Activated CD4-positive, alpha-beta T cell treated with anti-CD3 and anti-CD28 coated beads, Interleukin-2, amount 50 U/mL, for 1 hour (primary cell): ENCODE data around the gene HDAC8.
"Not testable (repeated sequence)": the region's sequence is repeated elsewhere in the genome, so short reads cannot be mapped to it uniquely, and the experiment has no call there.

Experiments used
- DNase-seq: peaks from one replicate; pipeline ENCODE4 v3.0.0-alpha.2; 2020

HDAC8 gene

GRCh38 chrX:72572248-72573157 lies at the start of gene HDAC8:
Gene HDAC8 (minus strand): TSS chrX:72572843. CDS start chrX:72572761, 82 bp downstream.
- peak; percentile 24 for DNase-seq

GRCh38 chrX:72621625-72622485 lies 49.2 kb upstream of the HDAC8 start:
- DNase-seq: no peak

GRCh38 chrX:72621163-72621562 lies 48.5 kb upstream of the HDAC8 start:
- DNase-seq: no peak

- DNase-seq: no peak
Observed at GRCh38 chrX:72620550-72621145, 48.0 kb upstream of the HDAC8 start.

- DNase-seq: no peak
Observed at GRCh38 chrX:72609313-72609712, 36.7 kb upstream of the HDAC8 start.

GRCh38 chrX:72604705-72605104 lies 32.1 kb upstream of the HDAC8 start:
- no peak for DNase-seq

GRCh38 chrX:72604112-72604511 lies 31.5 kb upstream of the HDAC8 start:
- DNase-seq: no peak

GRCh38 chrX:72591038-72591437 lies 18.4 kb upstream of the HDAC8 start:
- DNase-seq: not testable (repeated sequence)

GRCh38 chrX:72584163-72584562 lies 11.5 kb upstream of the HDAC8 start:
- no peak for DNase-seq

- DNase-seq: no peak
Observed at GRCh38 chrX:72576141-72576894, 3.7 kb upstream of the HDAC8 start.

- DNase-seq: no peak
Observed at GRCh38 chrX:72573158-72573511, 492 bp upstream of the HDAC8 start.

GRCh38 chrX:72569786-72570185 lies 2.9 kb downstream of the HDAC8 start:
- no peak for DNase-seq

GRCh38 chrX:72568406-72569092 lies 4.1 kb downstream of the HDAC8 start:
- DNase-seq: no peak

GRCh38 chrX:72566448-72566847 lies 6.2 kb downstream of the HDAC8 start:
- DNase-seq: no peak

- not testable (repeated sequence) for DNase-seq
Observed at GRCh38 chrX:72559655-72560054, 13.0 kb downstream of the HDAC8 start.

GRCh38 chrX:72554448-72555140 lies 18.0 kb downstream of the HDAC8 start:
- DNase-seq: no peak

GRCh38 chrX:72552443-72552842 lies 20.2 kb downstream of the HDAC8 start:
- DNase-seq: not testable (repeated sequence)

- DNase-seq: no peak
Observed at GRCh38 chrX:72545990-72546389, 26.7 kb downstream of the HDAC8 start.

- DNase-seq: no peak
Observed at GRCh38 chrX:72540318-72540717, 32.3 kb downstream of the HDAC8 start.

GRCh38 chrX:72539822-72540221 lies 32.8 kb downstream of the HDAC8 start:
- DNase-seq: no peak

GRCh38 chrX:72536542-72536941 lies 36.1 kb downstream of the HDAC8 start:
- DNase-seq: no peak
